Lower lobe of right lung (tissue), 2 donors: Measurements from ENCODE around the gene SEMA5B. TPM values are rescaled to one million over a fixed set of nuclear protein-coding genes. Genes with fewer than 3 reads are reported as not detected.

Experiments
- ATAC-seq, 2 donors: fragments of 200-7000 bp; cut with Tn5 transposase; one replicate each; pipeline ENCODE4 v1.9.1; 2020 to 2022; ENCODE audit warnings: mild to moderate bottlenecking in 2 of 2, moderate library complexity in 2 of 2
- DNase-seq: peaks from one replicate; pipeline ENCODE4 v3.0.0-alpha.2; 2020
- H3K27ac ChIP-seq: fragments of 200-600 bp; one replicate; pipeline ENCODE4 v1.8.0; 2022
- H3K27me3 ChIP-seq: fragments of 200-600 bp; one replicate; pipeline ENCODE4 v1.8.0; 2022; ENCODE audit warnings: low read depth
- H3K36me3 ChIP-seq: fragments of 200-600 bp; one replicate; pipeline ENCODE4 v1.8.0; 2022; ENCODE audit warnings: mild to moderate bottlenecking
- H3K4me1 ChIP-seq: fragments of 200-600 bp; one replicate; pipeline ENCODE4 v1.8.0; 2022
- H3K4me3 ChIP-seq: fragments of 200-600 bp; one replicate; pipeline ENCODE4 v1.8.0; 2022; ENCODE audit warnings: mild to moderate bottlenecking
- H3K9me3 ChIP-seq: fragments of 200-600 bp; one replicate; pipeline ENCODE4 v1.8.0; 2022
- CTCF ChIP-seq: fragments of 200-600 bp; IDR thresholded peaks from one replicate; pipeline ENCODE4 v1.8.0; 2022; ENCODE audit warnings: antibody characterized with exemption, mild to moderate bottlenecking
- intact Hi-C: fragments of 100-400 bp; cut with DNase I; formaldehyde crosslinking; loops from one replicate; pipeline ENCODE4 v1.11.0; 2022
- total RNA-seq: library from RNA; stranded (reverse); fragmentation: NEBNext Ultra II Directional; extraction: Animal tissue kit (Norgen Biotek cat#: 25700); gene quantifications from one replicate; pipeline ENCODE4 v1.2.1, GENCODE V29; 2021
- donor health status: DM: no; HTN: yes; CAD: no; lungs with severe emphysema.

Gene SEMA5B
- total RNA-seq, 1 donor from 2014 or later, result 0.71 TPM

GRCh38 chr3:122972141-122972540 lies 55.4 kb downstream of the SEMA5B start:
- ATAC-seq, result no peak
- no peak overlapping the region for H3K4me3 ChIP-seq
- intact Hi-C loops, result no loop called here

GRCh38 chr3:122969585-122970469 lies 57.7 kb downstream of the SEMA5B start:
- DNase-seq, result no peak
- no peak overlapping the region for H3K4me3 ChIP-seq

More at GRCh38 chr3:122972141-122972540, 55.4 kb downstream of the SEMA5B start:
- Histone ChIP-seq H3K9me3 (no peaks in the 10 kb centered on the region), H3K36me3 (no peaks in the 10 kb centered on the region), H3K27me3 (no peaks in the 10 kb centered on the region), H3K4me1 (peaks cover 28% of the 10 kb centered on the region), H3K27ac (no peak overlapping the region)
- no peak for DNase-seq
- TF ChIP-seq CTCF, result no peak

GRCh38 chr3:122967765-122968164 lies 59.8 kb downstream of the SEMA5B start:
- Histone ChIP-seq H3K4me3 (no peak overlapping the region), H3K36me3 (no peaks in the 10 kb centered on the region), H3K4me1 (peaks cover 10% of the 10 kb centered on the region), H3K27ac (no peak overlapping the region), H3K27me3 (no peaks in the 10 kb centered on the region), H3K9me3 (no peaks in the 10 kb centered on the region)
- no peak for TF ChIP-seq CTCF
- no peak for ATAC-seq
- intact Hi-C loops, result no loop called here
- DNase-seq, result no peak

More at GRCh38 chr3:122969585-122970469, 57.7 kb downstream of the SEMA5B start:
- peak in 1 of 2 donors; percentile 16 for ATAC-seq
- Histone ChIP-seq H3K27me3 (no peaks in the 10 kb centered on the region), H3K36me3 (no peaks in the 10 kb centered on the region), H3K4me1 (peaks cover 15% of the 10 kb centered on the region), H3K27ac (no peak overlapping the region), H3K9me3 (no peaks in the 10 kb centered on the region)
- TF ChIP-seq CTCF, result no peak
- intact Hi-C loops, result no loop called here

- ATAC-seq (no peak), DNase-seq (no peak)
- H3K36me3 ChIP-seq, result no peaks in the 10 kb centered on the region
- no peaks in the 10 kb centered on the region for H3K9me3 ChIP-seq
- H3K4me3 ChIP-seq, result no peak overlapping the region
- intact Hi-C loops, result no loop called here
- H3K27me3 ChIP-seq, result no peaks in the 10 kb centered on the region
- peaks cover 10% of the 10 kb centered on the region for H3K4me1 ChIP-seq
- no peak for TF ChIP-seq CTCF
- no peak overlapping the region for H3K27ac ChIP-seq
Measured at GRCh38 chr3:122967356-122967755, 60.2 kb downstream of the SEMA5B start.

GRCh38 chr3:122966045-122966444 lies 61.5 kb downstream of the SEMA5B start:
- intact Hi-C loops, result no loop called here
- H3K4me1 ChIP-seq, result peaks cover 10% of the 10 kb centered on the region
- TF ChIP-seq CTCF, result no peak
- H3K27ac ChIP-seq, result no peak overlapping the region
- DNase-seq (no peak), ATAC-seq (no peak)
- H3K4me3 ChIP-seq, result no peak overlapping the region
- no peaks in the 10 kb centered on the region for H3K27me3 ChIP-seq
- no peaks in the 10 kb centered on the region for H3K36me3 ChIP-seq
- H3K9me3 ChIP-seq, result no peaks in the 10 kb centered on the region
